Measurements from ENCODE around the gene TST.

GRCh38 chr22:37032535-37033460, 13.6 kb upstream of the TST start:
- TF ChIP-seq USF2 (IDR thresholded peaks at IDR 0.05; ENCODE audit: borderline replicate concordance, low read depth, low read length) (no peak), FOXM1 (IDR thresholded peaks at IDR 0.05; ENCODE audit: low read depth) (no peak), MXI1 (IDR thresholded peaks at IDR 0.05; ENCODE audit: low read depth, low read length) (no peak), SIN3A (IDR thresholded peaks at IDR 0.05; ENCODE audit: borderline replicate concordance, low read depth, low read length) (no peak)

All from SK-N-SH (cell line).